ENCODE data around the gene TECR.

TECR gene

DNA sequence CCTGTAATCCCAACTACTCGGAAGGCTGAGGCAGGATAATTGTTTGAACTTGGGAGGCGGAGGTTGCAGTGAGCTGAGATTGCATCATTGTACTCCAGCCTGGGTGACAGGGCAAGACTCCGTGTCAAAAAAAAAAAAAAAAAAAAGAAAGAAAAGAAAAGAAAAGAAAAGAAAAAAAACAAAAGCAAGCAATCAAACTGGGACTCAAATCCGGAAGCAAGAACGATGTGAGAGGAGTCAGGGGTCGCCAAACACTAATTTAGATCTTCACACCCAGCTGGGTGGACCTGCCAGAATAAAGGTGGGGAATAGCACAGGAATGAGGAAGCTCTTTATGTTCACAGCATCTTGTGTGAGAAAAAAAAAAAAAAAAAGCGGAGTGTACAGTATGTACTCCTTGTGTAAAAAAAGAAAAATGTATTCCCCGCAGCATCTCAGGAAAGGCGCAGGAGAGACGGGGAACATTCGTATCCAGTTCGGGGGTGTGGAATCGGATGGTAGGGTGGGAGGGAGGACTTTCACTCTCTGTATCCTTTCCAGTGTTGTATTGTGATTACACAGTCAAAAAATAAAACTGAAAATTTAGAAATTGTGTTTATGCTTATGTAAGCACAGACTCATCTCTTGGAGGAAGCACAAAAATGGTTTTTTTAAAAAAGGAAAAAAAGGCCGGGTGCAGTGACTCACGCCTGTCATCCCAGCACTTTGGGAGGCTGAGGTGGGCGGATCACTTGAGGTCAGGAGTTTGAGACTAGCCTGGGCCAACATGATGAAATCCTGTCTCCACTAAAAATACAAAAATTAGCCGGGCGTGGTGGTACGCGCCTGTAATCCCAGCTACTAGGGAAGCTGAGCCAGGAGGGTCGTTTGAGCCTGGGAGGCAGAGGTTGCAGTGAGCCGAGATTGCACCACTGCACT is 18.8 kb upstream of the TECR start:
- no peak for FAIRE-seq

DNA sequence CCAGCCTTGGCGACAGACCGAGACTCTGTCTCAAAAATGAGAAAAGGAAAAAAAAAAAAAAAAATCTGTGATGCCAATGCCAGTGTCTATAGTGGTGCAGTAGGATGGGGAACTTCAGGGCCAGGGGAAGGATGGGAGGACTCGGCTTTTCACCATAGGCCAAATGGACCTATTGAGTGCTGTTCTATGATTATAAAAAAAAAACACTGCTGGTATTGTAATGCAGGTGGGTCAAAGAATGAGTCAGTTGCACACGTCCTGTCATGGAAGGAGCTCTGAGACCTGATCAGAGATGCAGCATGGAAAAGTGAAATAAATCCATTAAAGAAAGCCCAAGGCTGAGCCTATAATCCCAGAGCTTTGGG is 18.2 kb upstream of the TECR start:
- FAIRE-seq, result no peak

DNA sequence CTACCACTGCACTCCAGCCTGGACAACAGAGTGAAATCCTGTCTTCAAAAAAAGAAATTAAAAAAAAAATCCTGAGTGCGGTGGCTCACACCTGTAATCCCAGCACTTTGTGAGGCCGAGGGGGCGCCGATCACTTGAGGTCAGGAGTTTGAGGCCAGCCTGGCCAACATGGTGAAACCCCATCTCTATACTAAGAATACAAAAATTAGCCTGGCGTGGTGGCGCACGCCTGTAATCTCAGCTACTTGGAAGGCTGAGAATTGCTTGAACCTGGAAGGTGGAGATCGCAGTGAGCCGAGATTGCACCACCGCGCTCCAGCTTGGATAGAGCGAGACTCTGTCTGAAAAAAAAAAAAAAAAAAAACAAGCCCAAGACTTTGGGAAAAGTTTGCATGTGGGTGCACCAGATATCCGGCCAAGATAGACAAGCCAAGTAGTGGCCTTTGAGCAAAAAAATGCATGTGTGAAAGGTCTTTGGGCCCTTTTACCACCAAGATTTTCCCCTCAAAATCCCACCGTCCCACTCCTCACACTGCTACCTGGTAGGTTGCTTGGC is 16.9 kb upstream of the TECR start:
- FAIRE-seq, result no peak

DNA sequence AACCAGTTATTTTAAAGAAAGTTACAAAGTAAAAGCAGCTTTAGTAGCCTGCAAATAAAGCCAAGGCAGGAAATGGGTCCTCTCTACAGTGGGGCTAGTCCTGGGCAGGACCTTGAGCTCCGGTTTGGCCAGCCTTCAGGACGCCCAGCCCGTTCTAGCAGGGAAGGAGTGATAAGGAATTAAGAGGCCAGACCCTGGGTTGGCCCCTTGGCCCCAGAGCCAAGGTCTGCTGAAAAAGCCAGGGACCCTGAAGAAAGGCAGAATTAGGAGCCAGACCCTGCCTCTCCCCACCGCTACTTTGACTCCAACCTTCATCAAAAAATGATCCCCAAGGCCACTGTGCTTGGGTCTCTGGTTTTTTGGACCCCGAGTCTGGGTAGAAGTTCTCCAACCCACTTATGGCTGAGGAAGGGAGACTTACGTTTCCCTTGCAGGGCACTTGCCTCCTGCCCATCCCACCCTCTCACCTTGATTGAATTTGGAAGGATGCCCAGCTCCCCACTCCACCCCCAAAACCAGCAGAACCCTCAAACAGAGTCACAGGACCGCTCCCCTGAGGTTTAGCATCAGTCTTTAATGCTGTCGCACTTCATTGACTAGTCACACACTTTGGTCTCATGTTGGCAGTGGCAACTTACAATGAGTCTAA is 15.1 kb upstream of the TECR start:
- no peak for FAIRE-seq

DNA sequence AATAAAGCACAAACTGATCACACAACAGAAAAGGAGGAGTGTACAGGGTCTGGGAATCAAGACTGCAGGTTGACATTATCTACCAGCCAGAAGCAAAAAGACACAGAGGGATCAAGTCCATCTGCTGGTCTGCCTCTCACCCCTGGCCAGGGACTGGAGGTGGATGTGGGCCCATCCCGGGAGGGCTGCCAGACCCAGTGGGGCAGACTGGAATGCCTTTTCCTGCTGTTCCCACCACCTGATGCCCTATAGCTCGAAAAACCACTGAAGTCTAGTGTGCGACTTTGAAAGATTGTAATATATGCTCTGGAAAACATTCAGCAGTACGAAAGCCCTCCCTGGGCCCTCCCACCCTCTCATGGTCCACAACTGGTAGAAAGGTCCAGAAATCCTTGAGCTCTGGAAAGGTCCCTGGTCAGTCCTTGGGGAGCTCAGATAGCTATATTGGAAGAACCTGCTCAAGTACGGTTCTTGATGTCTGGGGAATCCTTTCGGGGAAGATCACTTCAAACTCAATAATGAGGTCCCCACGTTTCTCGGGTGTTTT is 13.8 kb upstream of the TECR start:
- no peak for FAIRE-seq

- FAIRE-seq, result no peak
Observed at GRCh38 chr19:14516048-14516534, 13.3 kb upstream of the TECR start.

- FAIRE-seq, result no peak
Observed at GRCh38 chr19:14516746-14517438, 12.5 kb upstream of the TECR start.

DNA sequence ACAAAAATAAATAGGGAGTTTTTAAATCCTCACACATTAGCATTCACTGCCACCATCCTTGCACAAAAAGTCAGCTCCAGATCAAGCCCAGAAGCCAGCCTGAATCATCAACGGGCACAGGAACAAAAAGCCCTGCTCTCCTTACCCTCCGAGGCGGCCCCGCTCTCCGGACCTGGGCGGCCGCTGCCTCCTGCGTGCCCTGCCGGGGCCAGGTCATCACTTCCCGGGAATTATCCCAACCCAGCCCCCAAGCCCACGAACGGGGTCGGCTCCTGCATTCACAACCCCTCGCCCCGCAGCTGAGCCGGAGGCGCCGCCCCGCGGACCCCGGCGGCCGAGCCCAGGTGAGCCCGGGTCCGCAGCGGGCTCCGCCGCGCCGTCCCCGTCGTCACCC is 12.0 kb upstream of the TECR start:
- FAIRE-seq, result no peak

- FAIRE-seq, result no peak
Observed at GRCh38 chr19:14517840-14518505, 11.4 kb upstream of the TECR start, which contains the start of gene DNAJB1. DNAJB1 (minus strand) TSS chr19:14518397; CDS start chr19:14518349, 48 bp downstream.

DNA sequence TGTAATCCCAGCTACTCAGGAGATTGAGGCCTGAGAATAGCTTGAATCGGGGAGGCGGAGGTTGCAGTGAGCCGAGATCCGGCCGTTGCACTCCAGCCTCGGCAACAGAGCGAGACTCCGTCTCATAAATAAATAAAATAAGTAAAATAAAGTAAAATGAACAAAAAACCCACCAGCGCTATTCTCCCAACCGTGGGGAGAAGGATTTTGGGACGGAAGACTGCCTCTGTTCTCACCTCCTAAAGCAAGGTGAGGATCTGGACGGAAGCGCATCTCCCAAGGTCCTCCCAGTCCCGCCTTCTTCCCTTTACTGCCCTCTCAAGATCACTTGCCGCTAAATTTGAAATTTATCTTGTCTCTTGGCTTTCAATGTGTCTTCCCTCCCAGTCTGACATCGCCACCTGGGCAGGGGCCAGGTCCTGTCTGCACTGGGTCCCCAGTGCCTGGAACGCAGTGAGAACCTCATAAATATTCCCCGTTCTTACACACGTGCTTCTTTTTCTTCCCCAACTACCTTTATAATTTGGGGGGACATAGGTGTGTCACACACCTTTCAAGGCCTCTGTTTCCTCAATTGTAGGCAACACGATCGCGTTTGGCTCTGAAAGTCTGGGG is 10.0 kb upstream of the TECR start:
- FAIRE-seq, result no peak

DNA sequence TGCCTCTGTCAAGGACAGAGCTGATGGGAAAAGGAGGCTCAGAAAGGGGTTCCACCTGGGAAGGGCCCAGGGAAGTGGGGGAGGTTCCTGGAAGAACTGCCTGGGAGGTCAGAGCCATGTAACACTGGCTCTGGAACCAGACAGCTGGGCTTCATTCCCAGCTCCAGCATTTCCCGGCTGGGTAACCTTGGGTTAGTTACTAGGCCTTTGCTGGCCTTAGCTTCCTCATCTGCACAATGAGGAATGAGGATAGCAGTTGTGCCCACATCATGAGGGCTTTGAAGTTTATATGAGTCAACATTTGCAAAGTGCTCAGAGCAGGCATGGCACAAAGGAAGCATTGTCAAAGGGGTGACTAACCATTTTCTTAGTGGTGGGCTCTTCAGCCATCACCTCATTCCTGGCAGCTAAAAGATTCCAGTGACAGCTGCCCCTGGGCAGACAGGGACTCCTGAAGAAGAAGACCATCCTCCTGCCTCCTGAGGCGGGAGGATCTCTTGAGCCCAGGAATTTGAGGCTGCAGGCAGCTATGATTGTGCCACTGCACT is 9.5 kb upstream of the TECR start:
- FAIRE-seq, result no peak

DNA sequence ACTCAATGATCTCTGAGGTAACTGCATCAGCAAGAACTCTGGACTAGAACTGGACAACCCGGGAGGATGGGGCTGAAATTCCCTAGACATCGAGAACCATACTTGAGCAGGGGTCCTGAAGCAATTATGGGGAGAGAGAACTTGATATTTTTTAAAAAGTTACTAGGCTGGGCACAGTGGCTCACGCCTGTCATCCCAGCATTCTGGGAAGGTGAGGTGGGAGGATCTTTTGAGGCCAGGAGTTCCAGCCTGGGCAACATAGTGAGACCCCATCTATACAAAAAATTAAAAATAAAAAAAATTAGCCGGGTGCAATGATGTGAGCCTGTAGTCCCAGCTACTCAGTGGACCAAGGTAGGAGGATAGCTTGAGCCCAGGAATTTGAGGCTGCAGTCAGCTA is 8.9 kb upstream of the TECR start:
- FAIRE-seq, result no peak

DNA sequence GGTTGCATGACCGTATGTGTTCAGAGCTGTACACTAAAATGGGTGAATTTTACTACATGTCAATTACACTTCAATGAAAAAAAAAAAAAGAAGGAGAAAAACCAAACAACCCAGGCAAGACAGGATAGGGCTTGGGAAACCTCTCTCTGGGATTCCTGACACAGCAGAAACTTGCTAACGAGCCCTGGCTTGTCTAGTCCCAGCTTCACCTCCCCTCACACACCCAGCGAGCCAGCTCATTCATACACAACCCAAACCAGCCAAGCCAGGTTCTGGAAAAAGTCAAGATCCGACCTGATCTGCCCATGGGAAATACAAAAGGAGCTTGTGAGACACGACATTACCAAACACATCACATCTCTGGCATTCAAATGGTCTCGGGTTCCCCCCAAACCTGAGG is 3.7 kb upstream of the TECR start:
- no peak for FAIRE-seq

DNA sequence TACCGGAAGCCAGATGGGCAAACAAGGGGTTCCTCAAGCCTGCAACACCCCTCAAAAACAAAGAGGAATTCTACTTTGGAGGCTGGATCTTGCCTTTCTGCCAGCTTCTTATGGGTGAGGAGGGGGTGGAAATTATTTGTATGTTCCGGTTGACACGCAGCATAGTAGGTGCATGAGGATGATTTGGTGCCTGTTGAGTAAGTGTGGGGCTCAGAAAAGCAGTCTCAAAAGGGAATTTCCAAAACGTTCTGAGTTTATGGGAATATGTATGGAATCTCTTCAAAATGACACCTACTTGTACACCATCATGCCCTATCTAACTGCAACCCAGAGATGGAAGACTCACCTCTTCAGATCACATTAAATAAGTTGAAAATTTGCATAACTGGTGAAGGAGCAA is 3.0 kb upstream of the TECR start:
- no peak for FAIRE-seq

GRCh38 chr19:14528419-14529253 is 758 bp upstream of the TECR start:
- FAIRE-seq, result no peak

- no peak for FAIRE-seq
Observed at GRCh38 chr19:14530005-14530348, 583 bp downstream of the TECR start.

GRCh38 chr19:14530506-14530905 is 1.1 kb downstream of the TECR start:
- no peak for FAIRE-seq

- FAIRE-seq, result no peak
Observed at GRCh38 chr19:14533450-14533849, 4.1 kb downstream of the TECR start.

DNA sequence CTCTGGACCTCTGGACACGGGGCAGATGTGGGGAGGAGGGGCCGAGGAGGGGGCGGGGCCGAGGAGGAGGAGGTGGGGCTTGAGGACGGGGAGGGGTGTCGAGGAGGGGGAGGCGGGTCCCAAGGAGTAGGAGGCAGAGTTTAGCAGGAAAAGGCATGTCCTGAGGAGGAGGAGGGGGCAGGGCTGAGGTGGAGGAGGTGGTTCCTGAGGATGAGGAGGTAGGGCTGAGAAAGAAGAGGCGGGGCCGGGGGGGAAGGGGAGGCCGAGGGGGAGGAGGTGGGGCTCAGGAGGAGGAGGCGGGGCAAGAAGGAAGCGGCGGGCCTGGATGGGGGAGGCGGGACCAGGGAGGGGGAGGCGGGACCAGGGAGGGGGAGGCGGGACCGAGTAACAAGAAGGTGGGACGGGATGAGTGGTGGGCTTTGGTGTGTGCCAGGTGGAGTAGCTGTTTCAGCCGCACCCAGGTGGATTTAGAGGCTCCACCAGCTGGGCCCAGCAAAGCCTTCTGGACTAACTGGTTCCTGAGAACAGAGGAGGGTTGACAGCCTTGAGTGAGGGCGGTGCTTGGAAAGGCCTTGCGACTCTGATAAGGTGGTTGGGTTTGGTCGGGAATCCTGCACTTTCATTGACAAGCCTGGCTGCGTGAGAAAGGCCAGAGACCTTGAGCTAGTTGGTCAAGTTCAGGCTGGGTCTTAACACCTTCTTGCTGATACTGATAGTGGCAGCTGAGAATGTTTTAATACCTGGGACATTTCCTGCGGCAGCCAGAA is 7.7 kb downstream of the TECR start:
- no peak for FAIRE-seq

Data from G401.6 (cell line).